Endodermal cell (in vitro differentiated cells): ENCODE data around the gene NUP50. TPM values are rescaled to one million over a fixed set of nuclear protein-coding genes. Genes with fewer than 3 reads are reported as not detected.

Experiments
- DNase-seq: peaks from one replicate; pipeline ENCODE4 v3.0.0-alpha.2; 2017
- H3K27ac ChIP-seq: 2 replicates; pipeline ENCODE4 v1.5.1; 2013; ENCODE audit warnings: mild to moderate bottlenecking, low read depth, low read length, moderate library complexity
- H3K27me3 ChIP-seq: 2 replicates; pipeline ENCODE4 v1.6.1; 2013; ENCODE audit warnings: mild to moderate bottlenecking, low read length, moderate library complexity; ENCODE audit not compliant: insufficient read depth, control insufficient read depth, poor library complexity, severe bottlenecking
- H3K36me3 ChIP-seq: 2 replicates; pipeline ENCODE4 v1.7.0; 2013; ENCODE audit warnings: mild to moderate bottlenecking, low read length, moderate library complexity; ENCODE audit not compliant: control insufficient read depth, insufficient read depth
- H3K4me1 ChIP-seq: one replicate; pipeline ENCODE4 v1.7.0; 2013; ENCODE audit warnings: low read length; ENCODE audit not compliant: control insufficient read depth, insufficient read depth
- H3K4me3 ChIP-seq: 2 replicates; pipeline ENCODE4 v1.5.1; 2013; ENCODE audit warnings: mild to moderate bottlenecking, low read length, moderate library complexity
- H3K9ac ChIP-seq: 2 replicates; pipeline ENCODE4 v1.6.1; 2013; ENCODE audit warnings: mild to moderate bottlenecking, low read length, moderate library complexity; ENCODE audit not compliant: poor library complexity, severe bottlenecking; ENCODE audit errors: extremely low read depth
- H3K9me3 ChIP-seq: 2 replicates; pipeline ENCODE4 v1.6.1; 2013; ENCODE audit warnings: mild to moderate bottlenecking, low read length, moderate library complexity; ENCODE audit not compliant: control insufficient read depth
- H3K27ac Mint-ChIP-seq: 2 replicates; pipeline ENCODE4 v1.8.0; 2020; ENCODE audit warnings: mixed read lengths
- H3K27me3 Mint-ChIP-seq: 2 replicates; pipeline ENCODE4 v1.8.0; 2021; ENCODE audit warnings: mild to moderate bottlenecking, mixed read lengths; ENCODE audit not compliant: insufficient read depth
- H3K36me3 Mint-ChIP-seq: 2 replicates; pipeline ENCODE4 v1.8.0; 2020; ENCODE audit warnings: low read depth, mixed read lengths
- H3K4me1 Mint-ChIP-seq: 2 replicates; pipeline ENCODE4 v1.8.0; 2020; ENCODE audit warnings: mixed read lengths
- H3K4me3 Mint-ChIP-seq: 2 replicates; pipeline ENCODE4 v1.8.0; 2020; ENCODE audit warnings: mild to moderate bottlenecking, moderate library complexity, mixed read lengths
- H3K9me3 Mint-ChIP-seq: 2 replicates; pipeline ENCODE4 v1.8.0; 2020; ENCODE audit warnings: mild to moderate bottlenecking, mixed read lengths
- WGBS, 2 experiments: methylation state at CpG; one replicate each; pipeline versions ENCODE4 v1.1.5 to v1.1.7; 2013; ENCODE audit warnings: missing lambda C conversion rate in 2 of 2, mixed read lengths in 1 of 2; ENCODE audit not compliant: insufficient coverage in 1 of 2, insufficient read length in 1 of 2; 5-methylcytosine and 5-hydroxymethylcytosine counted together
- total RNA-seq, 2 donors: library from RNA; stranded (reverse); fragmentation: NEBNext Ultra II Directional in 1 of 2; extraction: Animal tissue kit (Norgen Biotek cat#: 25700) in 1 of 2; gene quantifications; 2 replicates in 1 of 2; 3 replicates in 1 of 2; pipeline ENCODE4 v1.2.1, GENCODE V29; 2021
- TF ChIP-seq, protein P1 (sequence below): fragments of 200-600 bp; sonication (generic); conservative IDR thresholded peaks from 2 replicates; pipeline ENCODE4 v1.5.0; 2021; ENCODE audit warnings: antibody characterized with exemption, mild to moderate bottlenecking

NUP50 gene
- total RNA-seq, 2 donors from 2014 or later = 101 to 115 TPM

DNA sequence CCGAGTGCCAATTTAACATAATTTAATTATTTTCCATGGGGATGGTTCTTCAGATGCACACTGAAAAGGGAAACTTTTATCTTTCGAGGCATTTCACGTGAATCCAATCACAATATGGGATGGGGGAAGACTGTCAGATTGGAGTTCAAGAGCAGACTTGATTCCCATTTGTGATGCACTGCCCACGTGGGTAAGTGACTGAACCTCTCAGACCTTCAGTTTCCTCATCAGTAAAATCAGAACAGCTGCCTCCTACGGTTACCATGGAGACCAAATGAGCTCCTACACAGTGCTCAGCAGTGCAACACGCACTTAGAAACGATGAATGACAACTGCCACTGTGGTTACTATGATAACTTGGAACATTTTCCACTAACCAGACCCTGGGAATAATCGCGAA is 55.3 kb downstream of the NUP50 start:
- Histone ChIP-seq H3K9ac (no peak overlapping the region), H3K4me1 (no peaks in the 10 kb centered on the region), H3K36me3 (no peaks in the 10 kb centered on the region), H3K27me3 (no peaks in the 10 kb centered on the region), H3K27ac (no peak overlapping the region), H3K4me3 (no peak overlapping the region), H3K9me3 (no peaks in the 10 kb centered on the region)
- Mint-ChIP-seq H3K9me3 (no peaks in the 10 kb centered on the region), H3K27me3 (no peaks in the 10 kb centered on the region), H3K27ac (no peak overlapping the region), H3K4me1 (peaks cover under 1% of the 10 kb centered on the region), H3K36me3 (no peaks in the 10 kb centered on the region), H3K4me3 (no peak overlapping the region)
- WGBS, 2 experiments = 78 to 84% methylated on average over 7 to 9 of the region's 9 CpGs
- DNase-seq = no peak
- TF ChIP-seq, protein P1, sequence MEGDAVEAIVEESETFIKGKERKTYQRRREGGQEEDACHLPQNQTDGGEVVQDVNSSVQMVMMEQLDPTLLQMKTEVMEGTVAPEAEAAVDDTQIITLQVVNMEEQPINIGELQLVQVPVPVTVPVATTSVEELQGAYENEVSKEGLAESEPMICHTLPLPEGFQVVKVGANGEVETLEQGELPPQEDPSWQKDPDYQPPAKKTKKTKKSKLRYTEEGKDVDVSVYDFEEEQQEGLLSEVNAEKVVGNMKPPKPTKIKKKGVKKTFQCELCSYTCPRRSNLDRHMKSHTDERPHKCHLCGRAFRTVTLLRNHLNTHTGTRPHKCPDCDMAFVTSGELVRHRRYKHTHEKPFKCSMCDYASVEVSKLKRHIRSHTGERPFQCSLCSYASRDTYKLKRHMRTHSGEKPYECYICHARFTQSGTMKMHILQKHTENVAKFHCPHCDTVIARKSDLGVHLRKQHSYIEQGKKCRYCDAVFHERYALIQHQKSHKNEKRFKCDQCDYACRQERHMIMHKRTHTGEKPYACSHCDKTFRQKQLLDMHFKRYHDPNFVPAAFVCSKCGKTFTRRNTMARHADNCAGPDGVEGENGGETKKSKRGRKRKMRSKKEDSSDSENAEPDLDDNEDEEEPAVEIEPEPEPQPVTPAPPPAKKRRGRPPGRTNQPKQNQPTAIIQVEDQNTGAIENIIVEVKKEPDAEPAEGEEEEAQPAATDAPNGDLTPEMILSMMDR = no peak

DNA sequence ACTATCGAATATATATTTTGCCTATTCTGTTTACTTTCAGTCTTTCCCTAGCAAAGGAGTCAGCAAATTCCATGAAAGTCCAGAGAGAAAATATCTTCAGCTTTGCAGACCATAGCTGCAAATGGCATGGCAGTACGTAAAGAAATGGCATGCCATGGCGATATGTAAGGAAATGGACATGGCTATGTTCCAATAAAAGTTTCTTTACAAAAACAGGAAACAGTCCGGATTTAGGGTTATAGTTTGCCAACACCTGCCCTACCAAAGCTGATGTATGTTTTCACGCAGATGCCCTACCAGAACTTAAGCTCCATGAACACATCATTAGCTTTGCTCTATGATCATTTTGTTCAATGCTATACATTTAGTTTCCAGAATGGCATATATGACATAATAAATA is 57.5 kb downstream of the NUP50 start:
- Histone ChIP-seq H3K27me3 (no peaks in the 10 kb centered on the region), H3K4me3 (no peak overlapping the region), H3K36me3 (no peaks in the 10 kb centered on the region), H3K9ac (no peak overlapping the region), H3K9me3 (no peaks in the 10 kb centered on the region), H3K4me1 (no peaks in the 10 kb centered on the region), H3K27ac (no peak overlapping the region)
- no peak for DNase-seq
- peaks cover 7% of the 10 kb centered on the region for H3K4me1 Mint-ChIP-seq
- H3K4me3 Mint-ChIP-seq = no peak overlapping the region
- TF ChIP-seq, protein P1 = no peak
- H3K27ac Mint-ChIP-seq = no peak overlapping the region
- H3K27me3 Mint-ChIP-seq = no peaks in the 10 kb centered on the region
- H3K36me3 Mint-ChIP-seq = no peaks in the 10 kb centered on the region
- no peaks in the 10 kb centered on the region for H3K9me3 Mint-ChIP-seq
- WGBS, 2 experiments = 86 to 90% methylated on average over 4 to 5 of the region's 5 CpGs

DNA sequence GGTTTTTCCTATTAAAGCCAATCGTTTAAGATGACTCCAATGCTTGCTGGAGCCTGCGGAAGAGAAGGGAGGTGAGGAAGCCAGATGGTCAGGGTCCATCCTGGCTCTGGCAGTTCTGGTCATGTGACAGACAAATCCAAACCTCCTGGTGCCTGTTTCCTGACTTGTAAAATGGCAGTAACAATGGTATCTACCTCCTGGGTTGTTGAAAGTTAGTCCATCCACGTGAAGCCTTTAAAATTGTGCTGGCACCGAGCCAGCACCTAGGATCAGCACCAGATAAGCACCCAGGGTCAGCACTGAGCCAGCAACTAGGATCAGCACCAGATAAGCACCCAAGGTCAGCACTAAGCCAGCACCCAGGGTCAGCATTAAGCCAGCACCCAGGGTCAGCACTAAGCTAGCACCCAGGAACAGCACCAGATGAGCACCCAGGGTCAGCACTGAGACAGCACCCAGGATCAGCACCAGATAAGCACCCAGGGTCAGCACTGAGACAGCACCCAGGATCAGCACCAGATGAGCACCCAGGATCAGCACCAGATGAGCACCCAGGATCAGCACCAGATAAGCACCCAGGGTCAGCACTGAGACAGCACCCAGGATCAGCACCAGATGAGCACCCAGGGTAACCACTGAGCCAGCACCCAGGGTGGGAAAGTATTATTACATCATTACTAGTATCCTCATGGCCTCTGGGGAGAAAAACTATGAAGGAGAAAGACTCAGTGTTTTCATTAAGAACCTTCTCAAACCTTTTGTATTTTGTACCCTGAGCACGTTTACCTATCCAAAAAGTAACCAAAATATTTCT is 59.8 kb downstream of the NUP50 start:
- Histone ChIP-seq H3K4me3 (no peak overlapping the region), H3K36me3 (no peaks in the 10 kb centered on the region), H3K9me3 (no peaks in the 10 kb centered on the region), H3K27me3 (no peaks in the 10 kb centered on the region), H3K9ac (no peak overlapping the region), H3K27ac (no peak overlapping the region), H3K4me1 (no peaks in the 10 kb centered on the region)
- no peaks in the 10 kb centered on the region for H3K27me3 Mint-ChIP-seq
- H3K4me3 Mint-ChIP-seq = no peak overlapping the region
- TF ChIP-seq, protein P1 = no peak
- no peaks in the 10 kb centered on the region for H3K9me3 Mint-ChIP-seq
- H3K27ac Mint-ChIP-seq = no peak overlapping the region
- no peaks in the 10 kb centered on the region for H3K36me3 Mint-ChIP-seq
- WGBS, 2 experiments = 84 to 85% methylated on average over 4 to 5 of the region's 5 CpGs
- H3K4me1 Mint-ChIP-seq = peaks cover 11% of the 10 kb centered on the region
- peak; percentile 38 for DNase-seq
